Glomerular visceral epithelial cell (primary cell): ENCODE measurements around the gene DAB2IP.

ENCODE experiments used
- DNase-seq: peaks from one replicate; pipeline ENCODE4 v3.0.0-alpha.2; 2016; ENCODE audit errors: extremely low spot score

The DAB2IP gene

DNA sequence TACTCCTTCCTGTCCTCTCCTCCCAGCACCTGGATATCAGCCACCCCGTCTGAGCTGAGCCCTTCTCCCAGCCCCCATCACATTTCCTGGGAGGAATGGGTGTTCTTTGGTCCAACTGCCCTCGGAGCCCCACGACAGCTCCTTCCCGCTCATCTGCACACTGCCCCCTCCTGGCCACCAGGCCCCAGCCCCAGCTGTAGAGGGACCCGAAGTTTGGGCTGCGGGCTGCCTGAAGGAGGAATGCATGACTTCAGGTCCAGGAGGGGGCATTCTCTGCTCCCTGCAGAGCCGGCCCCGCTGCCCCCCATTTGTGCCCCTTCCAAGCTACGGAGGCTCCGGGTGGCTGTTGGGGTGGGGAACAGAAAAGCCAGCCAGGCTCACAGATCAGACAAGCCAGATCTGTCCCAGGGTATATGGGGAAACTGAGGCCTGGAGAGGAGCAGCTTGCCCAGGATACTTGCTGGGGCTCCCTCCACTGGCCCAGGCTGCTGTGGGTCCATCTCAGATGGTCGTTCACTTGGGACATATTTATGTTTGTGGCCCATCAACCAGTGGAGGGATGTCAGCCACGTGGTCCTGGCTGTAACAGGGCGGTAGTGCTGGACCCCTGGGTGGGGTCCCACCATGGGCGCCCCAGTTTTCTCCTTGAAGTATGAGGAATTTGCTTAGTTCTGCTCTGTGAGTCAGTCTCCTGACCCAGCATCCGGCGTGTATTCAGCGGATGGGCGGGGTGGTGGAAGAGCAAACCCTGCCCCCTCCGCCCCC, 33.1 kb downstream of the DAB2IP start:
- DNase-seq, result peak; percentile 15

GRCh38 chr9:121685146-121685794, 33.8 kb downstream of the DAB2IP start:
- no peak for DNase-seq

GRCh38 chr9:121685795-121686377, 34.5 kb downstream of the DAB2IP start:
- DNase-seq, result no peak

- peak; percentile 71 for DNase-seq
These were observed 35.6 kb downstream of the DAB2IP start for GRCh38 chr9:121686930-121687541.

- no peak for DNase-seq
These were observed 36.8 kb downstream of the DAB2IP start for GRCh38 chr9:121688146-121688680.

- no peak for DNase-seq
These were observed 37.2 kb downstream of the DAB2IP start for GRCh38 chr9:121688681-121689080.

DNA sequence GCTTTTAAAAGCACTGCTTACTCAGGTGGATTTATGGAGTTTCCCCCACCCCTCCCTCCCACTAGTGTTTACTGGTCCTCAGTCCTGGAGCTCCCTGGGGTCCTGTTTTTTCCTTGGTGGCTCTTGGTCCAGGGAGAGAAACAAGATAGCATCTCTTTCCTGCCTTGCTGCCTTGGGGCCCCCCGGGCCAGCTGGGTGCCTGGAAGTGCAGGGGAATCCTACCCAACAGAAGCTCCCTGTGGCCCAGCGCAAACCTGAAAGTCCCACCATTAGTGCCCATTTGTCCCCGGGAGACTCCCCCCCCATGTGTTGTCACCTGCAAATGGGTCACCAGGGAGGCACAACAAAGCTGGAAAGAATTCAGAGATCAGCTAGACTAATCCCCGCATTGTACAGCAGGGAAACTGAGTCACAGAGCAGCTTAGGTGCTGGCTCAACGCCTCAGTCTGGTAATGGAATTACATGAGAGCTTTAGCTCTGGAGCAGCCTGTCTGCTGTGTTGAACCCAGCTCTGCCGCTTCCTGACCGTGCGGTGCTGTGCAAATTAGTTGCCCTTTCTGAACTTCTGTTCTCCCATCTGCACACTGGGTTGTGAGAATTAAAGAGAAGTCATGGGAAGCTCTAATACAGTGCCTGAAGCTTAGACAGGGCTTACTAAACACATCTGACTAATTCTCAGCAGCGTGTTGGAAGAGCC, 38.2 kb downstream of the DAB2IP start:
- DNase-seq, result no peak

DNA sequence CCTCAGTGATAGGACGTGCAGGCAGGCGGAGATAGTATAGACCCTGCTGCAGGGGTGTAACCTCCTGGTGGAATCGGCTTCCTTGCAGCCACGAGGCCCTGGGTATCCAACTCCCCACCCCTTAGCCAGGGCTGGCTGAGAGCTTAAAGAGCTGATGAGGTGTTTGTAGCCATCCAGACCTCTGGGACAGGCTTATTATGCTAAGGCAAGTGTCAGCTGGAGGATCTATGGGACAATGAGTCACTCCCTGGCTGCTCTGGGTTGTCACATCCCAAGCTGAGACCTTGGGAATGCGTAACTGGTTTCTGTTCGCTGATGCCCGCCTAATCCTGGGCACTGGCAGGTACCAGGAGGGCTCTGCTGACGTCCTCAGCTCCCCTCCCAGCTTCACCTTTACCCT, 38.9 kb downstream of the DAB2IP start:
- DNase-seq, result no peak

DNA sequence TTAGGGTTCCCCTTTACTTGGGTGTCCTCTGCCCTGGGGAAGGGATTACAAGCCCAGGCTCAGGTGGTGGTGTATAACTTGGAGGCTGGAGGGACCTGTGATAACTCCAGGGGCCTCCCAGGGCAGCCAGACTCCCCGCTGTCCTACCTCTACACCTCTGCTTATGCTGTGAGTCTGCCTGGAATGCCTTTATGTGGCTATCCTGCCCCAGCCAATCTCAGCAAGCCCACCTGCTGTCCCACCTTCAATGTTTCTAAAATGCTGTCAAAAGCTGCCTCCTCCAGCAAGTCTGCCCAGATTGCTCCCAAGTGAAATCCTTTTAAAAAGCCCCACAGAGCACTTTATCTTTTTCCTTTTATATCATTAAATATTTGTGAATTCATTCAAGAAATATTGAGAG, 39.3 kb downstream of the DAB2IP start:
- DNase-seq, result no peak

GRCh38 chr9:121691890-121692289, 40.5 kb downstream of the DAB2IP start:
- no peak for DNase-seq

DNA sequence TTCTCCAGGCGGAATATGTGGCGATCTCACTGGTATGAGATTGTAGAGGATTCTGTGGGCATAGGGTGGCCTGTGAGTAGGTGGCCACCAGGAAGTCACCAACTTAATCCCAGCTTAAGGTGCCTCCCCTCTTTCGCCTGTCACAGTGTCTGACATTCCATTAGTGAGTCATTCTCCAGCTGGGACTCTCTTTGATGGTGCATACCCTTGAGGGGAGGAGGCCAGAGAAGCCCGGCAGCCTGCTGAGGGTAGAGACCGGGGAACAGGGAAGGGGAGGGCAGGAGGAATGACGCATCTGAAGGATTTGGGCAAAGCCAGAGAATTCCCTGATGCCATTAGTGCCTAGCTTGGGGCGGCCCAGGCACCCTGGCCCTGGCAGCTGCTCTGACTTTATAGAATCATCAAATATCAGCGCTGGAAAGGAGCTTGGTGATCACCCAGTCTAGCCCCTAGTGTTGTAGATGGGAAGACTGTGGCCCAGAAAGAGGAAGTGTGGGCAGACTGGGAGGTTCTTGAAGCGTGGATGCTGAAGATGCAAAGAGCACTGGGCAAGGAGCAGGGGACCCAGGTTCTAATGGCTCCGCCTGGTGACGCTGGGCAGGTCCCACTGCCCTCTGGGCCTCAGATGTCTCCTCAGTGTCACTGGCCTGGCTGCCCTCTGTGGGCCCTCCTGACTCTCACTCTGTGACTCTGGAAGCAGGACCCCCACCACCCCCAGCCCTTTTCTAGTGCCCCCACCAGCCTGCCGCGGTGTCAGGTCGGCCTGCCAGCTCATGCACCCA, 41.4 kb downstream of the DAB2IP start:
- peak; percentile 57 for DNase-seq

DNA sequence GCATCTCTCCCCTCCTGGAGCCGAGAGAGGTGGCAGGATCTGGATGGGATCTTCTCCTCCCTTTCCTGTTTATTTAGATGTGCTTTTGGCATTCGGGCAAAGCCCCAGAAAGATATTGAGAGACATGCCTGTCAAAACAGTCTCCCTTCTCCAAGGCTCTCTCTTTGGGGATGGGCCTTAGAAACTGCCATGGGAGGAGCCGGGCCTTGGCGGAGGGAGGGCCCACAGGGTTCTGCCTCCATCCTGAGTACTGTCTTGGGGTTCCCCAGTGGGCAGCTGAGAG, 41.9 kb downstream of the DAB2IP start:
- DNase-seq, result no peak

DNA sequence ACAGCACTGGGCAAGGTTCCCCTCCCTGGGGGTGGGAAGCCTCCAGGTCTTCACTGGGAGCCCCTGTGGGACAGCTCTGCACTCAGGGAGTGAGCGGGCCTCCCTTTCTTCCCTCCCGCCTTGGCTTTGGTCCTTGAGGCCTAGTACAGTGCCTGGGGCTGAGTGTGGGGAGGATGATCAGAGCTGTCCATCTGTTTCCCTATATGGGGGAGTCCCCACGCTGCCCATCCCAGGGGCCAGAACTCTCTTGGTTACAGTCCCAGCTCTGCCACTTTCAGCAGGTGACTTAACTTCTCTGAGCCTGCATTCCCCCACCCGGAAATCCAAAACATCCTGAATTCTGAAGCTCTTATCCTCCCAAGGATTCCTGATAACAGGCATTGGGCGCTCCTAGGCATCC, 42.6 kb downstream of the DAB2IP start:
- DNase-seq, result no peak

GRCh38 chr9:121694600-121694999, 43.2 kb downstream of the DAB2IP start:
- no peak for DNase-seq

DNA sequence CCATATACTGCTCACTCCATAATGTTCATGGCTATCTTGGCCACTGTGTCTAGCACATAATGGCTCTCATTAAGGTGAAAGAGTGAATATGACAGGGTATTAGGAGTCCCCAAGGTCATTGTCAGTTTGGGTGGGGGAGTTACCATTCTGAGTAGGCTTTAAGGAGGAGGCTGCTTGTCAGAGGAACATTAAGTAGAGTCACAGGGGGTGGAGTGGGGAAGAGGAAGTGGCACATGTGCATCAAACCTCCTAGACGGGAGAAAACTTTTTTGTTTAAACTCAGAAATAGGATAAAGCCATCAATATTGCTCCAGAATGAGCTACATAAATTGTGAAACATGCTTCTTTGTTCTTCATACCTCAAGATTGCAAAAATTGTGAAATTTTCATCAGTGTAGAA, 45.5 kb downstream of the DAB2IP start:
- no peak for DNase-seq

DNA sequence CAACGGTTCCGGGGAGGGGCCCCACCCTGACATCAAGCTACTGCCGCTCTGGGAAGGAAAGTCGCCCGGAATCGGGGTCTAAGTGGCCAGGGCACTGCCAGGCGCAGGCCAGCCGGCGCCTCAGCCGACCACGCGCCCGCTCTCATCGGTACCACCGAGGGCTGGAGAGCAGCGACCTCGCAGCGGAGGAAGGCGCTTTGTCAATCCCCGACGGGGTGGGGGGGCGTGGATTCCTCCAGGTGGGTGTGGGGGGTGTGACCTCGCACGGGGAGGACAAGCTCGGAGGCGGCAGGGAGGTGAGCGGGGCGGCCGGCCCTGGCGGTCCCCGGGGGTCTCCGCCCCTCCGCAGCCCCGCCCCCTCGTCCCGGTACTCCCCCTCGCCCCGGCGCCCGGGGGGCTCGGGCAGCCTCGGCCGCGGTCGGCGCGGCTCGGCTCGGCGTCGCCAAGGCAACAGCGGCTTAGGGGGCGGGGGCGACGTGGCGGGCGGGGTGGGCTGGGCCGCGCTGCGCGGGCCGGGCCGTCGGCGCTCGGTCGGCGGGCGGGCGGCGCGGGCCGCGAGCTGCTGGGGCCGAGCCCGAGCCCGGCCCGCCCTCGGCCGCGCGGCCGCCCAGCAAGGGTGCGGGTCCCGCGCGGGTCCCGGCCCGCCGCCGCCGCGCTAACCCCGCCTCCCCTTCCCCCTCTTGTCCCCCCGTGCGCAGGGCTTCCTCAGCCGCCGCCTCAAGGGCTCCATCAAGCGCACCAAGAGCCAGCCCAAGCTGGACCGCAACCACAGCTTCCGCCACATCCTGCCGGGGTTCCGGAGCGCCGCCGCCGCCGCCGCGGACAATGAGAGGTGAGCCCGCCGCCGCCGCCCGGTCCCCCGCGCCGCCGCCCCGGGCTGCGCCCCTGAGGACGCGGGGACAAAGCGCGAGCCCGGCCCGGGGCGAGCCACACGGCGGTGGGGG, 47.5 kb downstream of the DAB2IP start:
- peak; percentile 65 for DNase-seq

DNA sequence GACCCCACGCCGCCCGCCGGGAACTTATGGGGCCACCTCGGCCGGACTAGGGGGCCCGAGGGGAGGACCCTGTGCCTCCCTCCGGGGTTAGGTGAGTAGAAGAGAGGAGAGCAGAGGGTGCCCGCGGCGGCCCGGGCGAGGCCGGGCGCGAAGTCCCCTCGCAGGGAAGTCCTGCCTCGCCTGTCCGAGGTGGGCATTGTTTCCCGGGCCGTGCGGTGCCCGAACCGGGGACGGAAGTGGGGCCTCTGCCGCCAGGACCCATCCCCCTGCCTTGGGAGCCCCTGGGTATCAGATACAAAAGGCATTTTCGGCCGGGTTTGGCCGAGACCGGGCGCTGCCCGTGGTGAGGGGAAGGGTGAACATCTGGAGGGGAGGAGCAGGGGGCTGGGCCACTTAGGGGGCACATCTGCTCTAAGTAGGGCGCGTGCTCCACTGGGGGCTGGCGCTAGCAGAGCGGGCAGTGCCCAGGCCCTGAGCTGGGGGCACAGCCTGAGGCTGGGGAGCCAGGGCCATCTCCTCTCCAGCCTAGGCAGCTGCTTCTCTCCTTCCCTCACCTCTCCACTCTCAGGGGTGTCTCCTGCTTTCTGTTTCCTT, 48.2 kb downstream of the DAB2IP start:
- no peak for DNase-seq

DNA sequence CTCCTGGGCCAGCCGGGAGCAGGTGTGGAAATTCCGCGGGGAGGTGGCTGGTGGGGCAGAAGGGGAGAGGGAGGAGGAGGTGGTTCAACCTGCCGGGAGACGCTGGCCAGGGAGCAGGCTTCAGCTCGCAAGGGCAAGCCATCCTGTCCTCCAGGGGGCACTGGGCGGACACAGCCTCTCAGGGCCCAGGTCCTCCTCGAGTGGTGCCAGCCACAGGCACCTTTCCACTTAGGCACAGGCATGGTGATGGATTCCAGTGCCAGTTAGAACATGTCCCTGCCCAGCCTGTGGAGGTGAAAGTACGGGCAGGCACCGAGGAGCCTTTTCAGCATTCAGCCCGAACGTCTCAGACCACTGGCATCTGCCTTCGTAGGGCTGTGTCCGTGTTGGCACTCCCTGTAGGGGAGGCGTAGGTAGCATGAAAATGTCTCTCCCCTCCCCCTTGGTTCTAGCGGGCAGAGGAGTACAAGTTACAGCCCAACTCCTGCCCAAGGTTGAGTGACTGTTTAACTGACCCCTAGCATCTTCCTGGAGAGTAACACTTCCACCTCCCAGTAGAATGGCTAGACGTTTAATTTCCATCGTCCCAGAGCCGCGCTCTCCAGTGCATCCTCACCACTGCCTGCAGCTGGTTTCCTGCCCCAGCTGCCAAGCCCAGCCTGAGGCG, 48.9 kb downstream of the DAB2IP start:
- DNase-seq, result peak; percentile 68

GRCh38 chr9:121700832-121701419, 49.5 kb downstream of the DAB2IP start:
- DNase-seq, result no peak
